WTC11 (cell line): ENCODE measurements around the gene ENO2. TPM values are rescaled to one million over a fixed set of nuclear protein-coding genes. Genes with fewer than 3 reads are reported as not detected.

Experiments
- CREM ChIP-seq: sonication (generic); formaldehyde crosslinking; IDR thresholded peaks from 2 replicates; pipeline ENCODE4 v1.8.1; 2022; ENCODE audit warnings: mild to moderate bottlenecking, missing genetic modification reagents, moderate library complexity
- GTF2I ChIP-seq: fragments of 250-450 bp; sonication (Bioruptor Pico); conservative IDR thresholded peaks from 2 replicates; pipeline ENCODE4 v1.4.0; 2021; ENCODE audit warnings: mild to moderate bottlenecking
- JAZF1 ChIP-seq: fragments of 250-450 bp; sonication (Bioruptor Pico); IDR thresholded peaks from 2 replicates; pipeline ENCODE4 v1.9.0; 2021; ENCODE audit warnings: moderate library complexity, mild to moderate bottlenecking, inconsistent platforms
- KAT7 ChIP-seq: sonication (generic); formaldehyde crosslinking; IDR thresholded peaks from 2 replicates; pipeline ENCODE4 v1.8.1; 2023; ENCODE audit warnings: missing genetic modification reagents, mild to moderate bottlenecking, borderline replicate concordance
- NFE2L1 ChIP-seq: sonication (generic); formaldehyde crosslinking; IDR thresholded peaks from 2 replicates; pipeline ENCODE4 v1.8.1; 2023; ENCODE audit warnings: missing genetic modification reagents
- NR1H2 ChIP-seq: sonication (generic); formaldehyde crosslinking; IDR thresholded peaks from 2 replicates; pipeline ENCODE4 v1.9.0; 2021; ENCODE audit warnings: mild to moderate bottlenecking, moderate library complexity, missing genetic modification reagents
- PRRX2 ChIP-seq: fragments of 250-450 bp; sonication (Bioruptor Pico); IDR thresholded peaks from 2 replicates; pipeline ENCODE4 v1.8.0; 2021; ENCODE audit warnings: mild to moderate bottlenecking
- RORB ChIP-seq: fragments of 250-450 bp; sonication (Bioruptor Pico); IDR thresholded peaks from 2 replicates; pipeline ENCODE4 v1.9.0; 2021; ENCODE audit warnings: mild to moderate bottlenecking
- SP1 ChIP-seq: sonication (generic); formaldehyde crosslinking; conservative IDR thresholded peaks from 2 replicates; pipeline ENCODE4 v1.8.1; 2022; ENCODE audit warnings: missing genetic modification reagents
- TCF7 ChIP-seq: sonication (generic); formaldehyde crosslinking; IDR thresholded peaks from 2 replicates; pipeline ENCODE4 v1.8.0; 2022; ENCODE audit warnings: mild to moderate bottlenecking, low read depth, missing genetic modification reagents, moderate library complexity
- TEAD4 ChIP-seq: sonication (generic); formaldehyde crosslinking; IDR thresholded peaks from 2 replicates; pipeline ENCODE4 v1.8.0; 2022; ENCODE audit warnings: mild to moderate bottlenecking, missing genetic modification reagents
- TP53 ChIP-seq: sonication (generic); formaldehyde crosslinking; IDR thresholded peaks from 2 replicates; pipeline ENCODE4 v1.8.1; 2023; ENCODE audit warnings: mild to moderate bottlenecking, missing genetic modification reagents
- ZNF317 ChIP-seq: sonication (generic); formaldehyde crosslinking; IDR thresholded peaks from 2 replicates; pipeline ENCODE4 v1.8.1; 2023; ENCODE audit warnings: low read depth, mild to moderate bottlenecking, moderate library complexity, missing genetic modification reagents, borderline replicate concordance
- ZNF423 ChIP-seq: fragments of 250-450 bp; sonication (Bioruptor Pico); IDR thresholded peaks from 2 replicates; pipeline ENCODE4 v2.1.2; 2022; ENCODE audit warnings: mild to moderate bottlenecking, moderate library complexity
- total RNA-seq: library from RNA; stranded (reverse); gene quantifications from 3 replicates; pipeline ENCODE4 v1.2.3, GENCODE V29; 2021
- TF ChIP-seq, protein P1 (sequence below): sonication (generic); formaldehyde crosslinking; IDR thresholded peaks from 2 replicates; pipeline ENCODE4 v1.8.0; 2023; ENCODE audit warnings: missing genetic modification reagents, mild to moderate bottlenecking, borderline replicate concordance
- TF ChIP-seq, protein P2 (sequence below): sonication (generic); formaldehyde crosslinking; IDR thresholded peaks from 2 replicates; pipeline ENCODE4 v1.8.0; 2022; ENCODE audit warnings: mild to moderate bottlenecking, missing genetic modification reagents
- TF ChIP-seq, protein P3 (sequence below): sonication (generic); formaldehyde crosslinking; IDR thresholded peaks from 2 replicates; pipeline ENCODE4 v1.8.1; 2023; ENCODE audit warnings: mild to moderate bottlenecking, missing genetic modification reagents, borderline replicate concordance
- TF ChIP-seq, protein P4 (sequence below): fragments of 250-450 bp; sonication (Bioruptor Pico); IDR thresholded peaks from 2 replicates; pipeline ENCODE4 v1.9.0; 2021; ENCODE audit warnings: mild to moderate bottlenecking, borderline replicate concordance
- TF ChIP-seq, protein P5 (sequence below): sonication (generic); formaldehyde crosslinking; IDR thresholded peaks from 2 replicates; pipeline ENCODE4 v1.8.0; 2022; ENCODE audit warnings: mild to moderate bottlenecking, missing genetic modification reagents
- TF ChIP-seq, protein P6 (sequence below): sonication (generic); formaldehyde crosslinking; IDR thresholded peaks from 2 replicates; pipeline ENCODE4 v1.8.1; 2023; ENCODE audit warnings: mild to moderate bottlenecking, missing genetic modification reagents, moderate library complexity
- TF ChIP-seq, protein P7 (sequence below): sonication (generic); formaldehyde crosslinking; IDR thresholded peaks from 2 replicates; pipeline ENCODE4 v1.8.1; 2022; ENCODE audit warnings: mild to moderate bottlenecking, missing genetic modification reagents, moderate library complexity, borderline replicate concordance

ENO2 gene
- total RNA-seq, 1 experiment from 2014 or later = 118 TPM

DNA sequence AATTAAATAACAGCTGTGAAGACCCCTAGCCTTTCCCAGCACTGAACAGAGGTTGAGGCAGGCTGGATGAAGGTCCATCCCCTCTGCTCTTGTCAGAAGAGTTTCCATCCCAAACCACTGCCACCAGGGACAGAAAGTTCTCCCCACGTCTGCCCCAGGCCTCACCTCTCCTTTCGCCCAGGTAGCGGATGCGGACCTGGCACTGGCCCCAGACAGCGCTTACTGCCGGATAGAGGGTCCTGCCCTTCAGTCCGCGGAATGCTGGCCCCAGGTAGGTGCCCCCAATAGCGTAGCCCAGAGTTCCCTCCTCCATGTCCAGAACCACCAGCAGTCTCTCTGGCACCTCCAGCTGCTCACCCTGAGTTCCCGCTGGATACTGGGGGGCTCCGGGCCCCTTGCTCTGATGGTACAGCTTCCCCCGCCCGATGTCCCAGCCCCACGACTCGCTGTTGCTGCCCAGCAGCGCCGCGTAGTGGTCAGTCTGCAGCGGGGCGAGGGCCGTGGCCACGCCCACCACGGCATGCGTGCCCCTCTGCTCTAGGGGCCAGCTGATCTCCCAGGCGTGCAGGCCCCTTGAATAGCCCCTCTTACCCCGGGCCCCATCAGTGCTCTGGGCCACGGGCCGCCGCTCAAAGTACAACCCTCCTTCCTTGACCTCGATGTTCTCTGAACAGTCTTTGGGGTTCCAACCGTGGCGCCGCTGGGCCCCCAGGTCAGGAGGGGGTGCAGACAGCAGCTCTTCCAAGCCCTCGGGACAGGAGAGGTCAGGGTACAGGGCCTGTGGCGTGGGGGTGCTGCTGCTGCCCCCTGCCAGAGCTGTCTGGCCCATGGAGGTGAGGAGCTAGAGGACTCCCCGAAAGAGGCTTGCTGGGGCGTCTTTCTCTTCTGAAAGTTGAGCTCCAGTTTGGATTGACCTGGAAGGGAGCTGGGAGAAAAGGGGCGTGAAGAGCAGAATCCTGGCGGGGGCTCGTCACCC is 42.0 kb upstream of the ENO2 start (continued):
- TF ChIP-seq, protein P1, sequence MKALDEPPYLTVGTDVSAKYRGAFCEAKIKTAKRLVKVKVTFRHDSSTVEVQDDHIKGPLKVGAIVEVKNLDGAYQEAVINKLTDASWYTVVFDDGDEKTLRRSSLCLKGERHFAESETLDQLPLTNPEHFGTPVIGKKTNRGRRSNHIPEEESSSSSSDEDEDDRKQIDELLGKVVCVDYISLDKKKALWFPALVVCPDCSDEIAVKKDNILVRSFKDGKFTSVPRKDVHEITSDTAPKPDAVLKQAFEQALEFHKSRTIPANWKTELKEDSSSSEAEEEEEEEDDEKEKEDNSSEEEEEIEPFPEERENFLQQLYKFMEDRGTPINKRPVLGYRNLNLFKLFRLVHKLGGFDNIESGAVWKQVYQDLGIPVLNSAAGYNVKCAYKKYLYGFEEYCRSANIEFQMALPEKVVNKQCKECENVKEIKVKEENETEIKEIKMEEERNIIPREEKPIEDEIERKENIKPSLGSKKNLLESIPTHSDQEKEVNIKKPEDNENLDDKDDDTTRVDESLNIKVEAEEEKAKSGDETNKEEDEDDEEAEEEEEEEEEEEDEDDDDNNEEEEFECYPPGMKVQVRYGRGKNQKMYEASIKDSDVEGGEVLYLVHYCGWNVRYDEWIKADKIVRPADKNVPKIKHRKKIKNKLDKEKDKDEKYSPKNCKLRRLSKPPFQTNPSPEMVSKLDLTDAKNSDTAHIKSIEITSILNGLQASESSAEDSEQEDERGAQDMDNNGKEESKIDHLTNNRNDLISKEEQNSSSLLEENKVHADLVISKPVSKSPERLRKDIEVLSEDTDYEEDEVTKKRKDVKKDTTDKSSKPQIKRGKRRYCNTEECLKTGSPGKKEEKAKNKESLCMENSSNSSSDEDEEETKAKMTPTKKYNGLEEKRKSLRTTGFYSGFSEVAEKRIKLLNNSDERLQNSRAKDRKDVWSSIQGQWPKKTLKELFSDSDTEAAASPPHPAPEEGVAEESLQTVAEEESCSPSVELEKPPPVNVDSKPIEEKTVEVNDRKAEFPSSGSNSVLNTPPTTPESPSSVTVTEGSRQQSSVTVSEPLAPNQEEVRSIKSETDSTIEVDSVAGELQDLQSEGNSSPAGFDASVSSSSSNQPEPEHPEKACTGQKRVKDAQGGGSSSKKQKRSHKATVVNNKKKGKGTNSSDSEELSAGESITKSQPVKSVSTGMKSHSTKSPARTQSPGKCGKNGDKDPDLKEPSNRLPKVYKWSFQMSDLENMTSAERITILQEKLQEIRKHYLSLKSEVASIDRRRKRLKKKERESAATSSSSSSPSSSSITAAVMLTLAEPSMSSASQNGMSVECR (CRISPR knock-in tag) = peak; percentile 33; the same call in 1 of the 2 replicates
- peak; percentile 99 for TF ChIP-seq SP1 (CRISPR knock-in tag)
- 0 out of 2 replicates have a peak, but pooled peaks have one; percentile 25 for TF ChIP-seq TCF7
- no peak for TF ChIP-seq RORB (CRISPR knock-in tag)
- TF ChIP-seq KAT7 (CRISPR knock-in tag) = no peak; the same call in 1 of the 2 replicates
- TF ChIP-seq, protein P2, sequence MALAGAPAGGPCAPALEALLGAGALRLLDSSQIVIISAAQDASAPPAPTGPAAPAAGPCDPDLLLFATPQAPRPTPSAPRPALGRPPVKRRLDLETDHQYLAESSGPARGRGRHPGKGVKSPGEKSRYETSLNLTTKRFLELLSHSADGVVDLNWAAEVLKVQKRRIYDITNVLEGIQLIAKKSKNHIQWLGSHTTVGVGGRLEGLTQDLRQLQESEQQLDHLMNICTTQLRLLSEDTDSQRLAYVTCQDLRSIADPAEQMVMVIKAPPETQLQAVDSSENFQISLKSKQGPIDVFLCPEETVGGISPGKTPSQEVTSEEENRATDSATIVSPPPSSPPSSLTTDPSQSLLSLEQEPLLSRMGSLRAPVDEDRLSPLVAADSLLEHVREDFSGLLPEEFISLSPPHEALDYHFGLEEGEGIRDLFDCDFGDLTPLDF (CRISPR knock-in tag) = 0 out of 2 replicates have a peak, but pooled peaks have one; percentile 62
- TF ChIP-seq NFE2L1 (CRISPR knock-in tag) = peak; percentile 40; the same call in 1 of the 2 replicates
- no peak for TF ChIP-seq GTF2I
- no peak for TF ChIP-seq JAZF1
- TF ChIP-seq, protein P3, sequence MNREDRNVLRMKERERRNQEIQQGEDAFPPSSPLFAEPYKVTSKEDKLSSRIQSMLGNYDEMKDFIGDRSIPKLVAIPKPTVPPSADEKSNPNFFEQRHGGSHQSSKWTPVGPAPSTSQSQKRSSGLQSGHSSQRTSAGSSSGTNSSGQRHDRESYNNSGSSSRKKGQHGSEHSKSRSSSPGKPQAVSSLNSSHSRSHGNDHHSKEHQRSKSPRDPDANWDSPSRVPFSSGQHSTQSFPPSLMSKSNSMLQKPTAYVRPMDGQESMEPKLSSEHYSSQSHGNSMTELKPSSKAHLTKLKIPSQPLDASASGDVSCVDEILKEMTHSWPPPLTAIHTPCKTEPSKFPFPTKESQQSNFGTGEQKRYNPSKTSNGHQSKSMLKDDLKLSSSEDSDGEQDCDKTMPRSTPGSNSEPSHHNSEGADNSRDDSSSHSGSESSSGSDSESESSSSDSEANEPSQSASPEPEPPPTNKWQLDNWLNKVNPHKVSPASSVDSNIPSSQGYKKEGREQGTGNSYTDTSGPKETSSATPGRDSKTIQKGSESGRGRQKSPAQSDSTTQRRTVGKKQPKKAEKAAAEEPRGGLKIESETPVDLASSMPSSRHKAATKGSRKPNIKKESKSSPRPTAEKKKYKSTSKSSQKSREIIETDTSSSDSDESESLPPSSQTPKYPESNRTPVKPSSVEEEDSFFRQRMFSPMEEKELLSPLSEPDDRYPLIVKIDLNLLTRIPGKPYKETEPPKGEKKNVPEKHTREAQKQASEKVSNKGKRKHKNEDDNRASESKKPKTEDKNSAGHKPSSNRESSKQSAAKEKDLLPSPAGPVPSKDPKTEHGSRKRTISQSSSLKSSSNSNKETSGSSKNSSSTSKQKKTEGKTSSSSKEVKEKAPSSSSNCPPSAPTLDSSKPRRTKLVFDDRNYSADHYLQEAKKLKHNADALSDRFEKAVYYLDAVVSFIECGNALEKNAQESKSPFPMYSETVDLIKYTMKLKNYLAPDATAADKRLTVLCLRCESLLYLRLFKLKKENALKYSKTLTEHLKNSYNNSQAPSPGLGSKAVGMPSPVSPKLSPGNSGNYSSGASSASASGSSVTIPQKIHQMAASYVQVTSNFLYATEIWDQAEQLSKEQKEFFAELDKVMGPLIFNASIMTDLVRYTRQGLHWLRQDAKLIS (CRISPR knock-in tag) = 0 out of 2 replicates have a peak, but pooled peaks have one; percentile 26
- TF ChIP-seq ZNF317 (CRISPR knock-in tag) = no peak
- TF ChIP-seq PRRX2 = peak; percentile 15; the same call in 1 of the 2 replicates
- 0 out of 2 replicates have a peak, but pooled peaks have one; percentile 14 for TF ChIP-seq TEAD4
- TF ChIP-seq, protein P4, sequence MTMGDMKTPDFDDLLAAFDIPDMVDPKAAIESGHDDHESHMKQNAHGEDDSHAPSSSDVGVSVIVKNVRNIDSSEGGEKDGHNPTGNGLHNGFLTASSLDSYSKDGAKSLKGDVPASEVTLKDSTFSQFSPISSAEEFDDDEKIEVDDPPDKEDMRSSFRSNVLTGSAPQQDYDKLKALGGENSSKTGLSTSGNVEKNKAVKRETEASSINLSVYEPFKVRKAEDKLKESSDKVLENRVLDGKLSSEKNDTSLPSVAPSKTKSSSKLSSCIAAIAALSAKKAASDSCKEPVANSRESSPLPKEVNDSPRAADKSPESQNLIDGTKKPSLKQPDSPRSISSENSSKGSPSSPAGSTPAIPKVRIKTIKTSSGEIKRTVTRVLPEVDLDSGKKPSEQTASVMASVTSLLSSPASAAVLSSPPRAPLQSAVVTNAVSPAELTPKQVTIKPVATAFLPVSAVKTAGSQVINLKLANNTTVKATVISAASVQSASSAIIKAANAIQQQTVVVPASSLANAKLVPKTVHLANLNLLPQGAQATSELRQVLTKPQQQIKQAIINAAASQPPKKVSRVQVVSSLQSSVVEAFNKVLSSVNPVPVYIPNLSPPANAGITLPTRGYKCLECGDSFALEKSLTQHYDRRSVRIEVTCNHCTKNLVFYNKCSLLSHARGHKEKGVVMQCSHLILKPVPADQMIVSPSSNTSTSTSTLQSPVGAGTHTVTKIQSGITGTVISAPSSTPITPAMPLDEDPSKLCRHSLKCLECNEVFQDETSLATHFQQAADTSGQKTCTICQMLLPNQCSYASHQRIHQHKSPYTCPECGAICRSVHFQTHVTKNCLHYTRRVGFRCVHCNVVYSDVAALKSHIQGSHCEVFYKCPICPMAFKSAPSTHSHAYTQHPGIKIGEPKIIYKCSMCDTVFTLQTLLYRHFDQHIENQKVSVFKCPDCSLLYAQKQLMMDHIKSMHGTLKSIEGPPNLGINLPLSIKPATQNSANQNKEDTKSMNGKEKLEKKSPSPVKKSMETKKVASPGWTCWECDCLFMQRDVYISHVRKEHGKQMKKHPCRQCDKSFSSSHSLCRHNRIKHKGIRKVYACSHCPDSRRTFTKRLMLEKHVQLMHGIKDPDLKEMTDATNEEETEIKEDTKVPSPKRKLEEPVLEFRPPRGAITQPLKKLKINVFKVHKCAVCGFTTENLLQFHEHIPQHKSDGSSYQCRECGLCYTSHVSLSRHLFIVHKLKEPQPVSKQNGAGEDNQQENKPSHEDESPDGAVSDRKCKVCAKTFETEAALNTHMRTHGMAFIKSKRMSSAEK (CRISPR knock-in tag) = no peak; the same call in 1 of the 2 replicates
- TF ChIP-seq TP53 = peak; percentile 38; the same call in 1 of the 2 replicates
- no peak for TF ChIP-seq NR1H2 (CRISPR knock-in tag)
- TF ChIP-seq, protein P5, sequence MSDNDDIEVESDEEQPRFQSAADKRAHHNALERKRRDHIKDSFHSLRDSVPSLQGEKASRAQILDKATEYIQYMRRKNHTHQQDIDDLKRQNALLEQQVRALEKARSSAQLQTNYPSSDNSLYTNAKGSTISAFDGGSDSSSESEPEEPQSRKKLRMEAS (CRISPR knock-in tag) = peak; percentile 63; the same call in 1 of the 2 replicates
- TF ChIP-seq, protein P6, sequence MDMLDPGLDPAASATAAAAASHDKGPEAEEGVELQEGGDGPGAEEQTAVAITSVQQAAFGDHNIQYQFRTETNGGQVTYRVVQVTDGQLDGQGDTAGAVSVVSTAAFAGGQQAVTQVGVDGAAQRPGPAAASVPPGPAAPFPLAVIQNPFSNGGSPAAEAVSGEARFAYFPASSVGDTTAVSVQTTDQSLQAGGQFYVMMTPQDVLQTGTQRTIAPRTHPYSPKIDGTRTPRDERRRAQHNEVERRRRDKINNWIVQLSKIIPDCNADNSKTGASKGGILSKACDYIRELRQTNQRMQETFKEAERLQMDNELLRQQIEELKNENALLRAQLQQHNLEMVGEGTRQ = peak; percentile 73
- TF ChIP-seq, protein P7, sequence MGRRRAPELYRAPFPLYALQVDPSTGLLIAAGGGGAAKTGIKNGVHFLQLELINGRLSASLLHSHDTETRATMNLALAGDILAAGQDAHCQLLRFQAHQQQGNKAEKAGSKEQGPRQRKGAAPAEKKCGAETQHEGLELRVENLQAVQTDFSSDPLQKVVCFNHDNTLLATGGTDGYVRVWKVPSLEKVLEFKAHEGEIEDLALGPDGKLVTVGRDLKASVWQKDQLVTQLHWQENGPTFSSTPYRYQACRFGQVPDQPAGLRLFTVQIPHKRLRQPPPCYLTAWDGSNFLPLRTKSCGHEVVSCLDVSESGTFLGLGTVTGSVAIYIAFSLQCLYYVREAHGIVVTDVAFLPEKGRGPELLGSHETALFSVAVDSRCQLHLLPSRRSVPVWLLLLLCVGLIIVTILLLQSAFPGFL = no peak
- TF ChIP-seq ZNF423 (CRISPR knock-in tag) = no peak
- no peak for TF ChIP-seq CREM (CRISPR knock-in tag)
